GM12878 (cell line): ENCODE results near the gene MISP3.

Experiments
- KDM1A ChIP-seq: fragments of 200-600 bp; sonication (generic); IDR thresholded peaks from 2 replicates; pipeline ENCODE4 v1.6.1; 2016; ENCODE audit warnings: borderline replicate concordance
- POLR2A ChIP-seq: IDR thresholded peaks from 2 replicates; pipeline ENCODE4 v1.6.1; 2011; ENCODE audit warnings: low read depth, mild to moderate bottlenecking, low read length
- SIN3A ChIP-seq: IDR thresholded peaks from 2 replicates; pipeline ENCODE4 v1.6.1; 2012; ENCODE audit warnings: low read depth, low read length, improper control_type of control experiment
- SRF ChIP-seq, 2 experiments: IDR thresholded peaks; 2 replicates each; pipeline ENCODE4 v1.6.1; 2011; ENCODE audit warnings: low read depth in 2 of 2, low read length in 2 of 2, mild to moderate bottlenecking in 1 of 2, moderate library complexity in 1 of 2
- TCF7 ChIP-seq: IDR thresholded peaks from 2 replicates; pipeline ENCODE4 v1.6.1; 2014; ENCODE audit warnings: antibody characterized with exemption, borderline replicate concordance
- TF ChIP-seq, protein P1 (sequence below), 3 experiments: IDR thresholded peaks in 2 of 3; conservative IDR thresholded peaks in 1 of 3; 2 replicates each; pipeline ENCODE4 v1.5.1; 2011; ENCODE audit warnings: low read depth in 3 of 3, low read length in 3 of 3, mild to moderate bottlenecking in 3 of 3, control low read depth in 2 of 3, moderate library complexity in 2 of 3, inconsistent platforms in 1 of 3, mixed read lengths in 1 of 3; ENCODE audit not compliant: control insufficient read depth in 2 of 3, insufficient read depth in 1 of 3; ENCODE audit errors: extremely low read depth in 1 of 3
- TF ChIP-seq, protein P2 (sequence below): fragments of 450-650 bp; formaldehyde crosslinking; IDR thresholded peaks from 2 replicates; pipeline ENCODE4 v1.5.0; 2022; ENCODE audit warnings: mild to moderate bottlenecking, missing genetic modification characterization

DNA sequence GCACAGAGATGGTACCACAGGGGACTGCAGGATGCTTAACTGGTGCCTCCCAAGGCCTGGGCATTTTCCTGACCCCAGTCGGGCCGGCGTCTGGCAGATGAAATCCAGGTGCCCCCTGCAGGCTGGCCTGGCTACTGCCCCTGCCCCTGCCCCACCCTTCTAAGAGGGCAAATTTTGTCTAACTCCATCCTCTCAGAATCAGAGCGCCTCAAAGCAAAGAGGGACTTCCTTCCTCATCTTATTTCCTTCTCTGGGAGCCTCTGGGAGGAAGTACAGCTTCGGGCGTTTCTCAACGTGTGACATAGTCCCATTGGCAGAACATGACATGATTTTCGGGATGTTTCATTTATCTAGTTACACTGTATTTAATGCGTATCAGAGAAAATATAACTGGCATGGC lies 42.3 kb downstream of the MISP3 start:
- TF ChIP-seq TCF7 (no peak), SIN3A (no peak), KDM1A (no peak), SRF (IDR thresholded peaks at IDR 0.05; ENCODE audit: low read depth in 2 of 2, low read length in 2 of 2) (no peak), POLR2A (no peak)
- TF ChIP-seq, protein P1, sequence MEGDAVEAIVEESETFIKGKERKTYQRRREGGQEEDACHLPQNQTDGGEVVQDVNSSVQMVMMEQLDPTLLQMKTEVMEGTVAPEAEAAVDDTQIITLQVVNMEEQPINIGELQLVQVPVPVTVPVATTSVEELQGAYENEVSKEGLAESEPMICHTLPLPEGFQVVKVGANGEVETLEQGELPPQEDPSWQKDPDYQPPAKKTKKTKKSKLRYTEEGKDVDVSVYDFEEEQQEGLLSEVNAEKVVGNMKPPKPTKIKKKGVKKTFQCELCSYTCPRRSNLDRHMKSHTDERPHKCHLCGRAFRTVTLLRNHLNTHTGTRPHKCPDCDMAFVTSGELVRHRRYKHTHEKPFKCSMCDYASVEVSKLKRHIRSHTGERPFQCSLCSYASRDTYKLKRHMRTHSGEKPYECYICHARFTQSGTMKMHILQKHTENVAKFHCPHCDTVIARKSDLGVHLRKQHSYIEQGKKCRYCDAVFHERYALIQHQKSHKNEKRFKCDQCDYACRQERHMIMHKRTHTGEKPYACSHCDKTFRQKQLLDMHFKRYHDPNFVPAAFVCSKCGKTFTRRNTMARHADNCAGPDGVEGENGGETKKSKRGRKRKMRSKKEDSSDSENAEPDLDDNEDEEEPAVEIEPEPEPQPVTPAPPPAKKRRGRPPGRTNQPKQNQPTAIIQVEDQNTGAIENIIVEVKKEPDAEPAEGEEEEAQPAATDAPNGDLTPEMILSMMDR (IDR thresholded peaks at IDR 0.05 in 2 of 3, conservative IDR thresholded peaks at IDR 0.05 in 1 of 3; ENCODE audit: control insufficient read depth in 2 of 3, extremely low read depth in 1 of 3, insufficient read depth in 1 of 3, low read depth in 3 of 3, low read length in 3 of 3): peak; percentile 56 to 81 (median 57)
- TF ChIP-seq, protein P2, sequence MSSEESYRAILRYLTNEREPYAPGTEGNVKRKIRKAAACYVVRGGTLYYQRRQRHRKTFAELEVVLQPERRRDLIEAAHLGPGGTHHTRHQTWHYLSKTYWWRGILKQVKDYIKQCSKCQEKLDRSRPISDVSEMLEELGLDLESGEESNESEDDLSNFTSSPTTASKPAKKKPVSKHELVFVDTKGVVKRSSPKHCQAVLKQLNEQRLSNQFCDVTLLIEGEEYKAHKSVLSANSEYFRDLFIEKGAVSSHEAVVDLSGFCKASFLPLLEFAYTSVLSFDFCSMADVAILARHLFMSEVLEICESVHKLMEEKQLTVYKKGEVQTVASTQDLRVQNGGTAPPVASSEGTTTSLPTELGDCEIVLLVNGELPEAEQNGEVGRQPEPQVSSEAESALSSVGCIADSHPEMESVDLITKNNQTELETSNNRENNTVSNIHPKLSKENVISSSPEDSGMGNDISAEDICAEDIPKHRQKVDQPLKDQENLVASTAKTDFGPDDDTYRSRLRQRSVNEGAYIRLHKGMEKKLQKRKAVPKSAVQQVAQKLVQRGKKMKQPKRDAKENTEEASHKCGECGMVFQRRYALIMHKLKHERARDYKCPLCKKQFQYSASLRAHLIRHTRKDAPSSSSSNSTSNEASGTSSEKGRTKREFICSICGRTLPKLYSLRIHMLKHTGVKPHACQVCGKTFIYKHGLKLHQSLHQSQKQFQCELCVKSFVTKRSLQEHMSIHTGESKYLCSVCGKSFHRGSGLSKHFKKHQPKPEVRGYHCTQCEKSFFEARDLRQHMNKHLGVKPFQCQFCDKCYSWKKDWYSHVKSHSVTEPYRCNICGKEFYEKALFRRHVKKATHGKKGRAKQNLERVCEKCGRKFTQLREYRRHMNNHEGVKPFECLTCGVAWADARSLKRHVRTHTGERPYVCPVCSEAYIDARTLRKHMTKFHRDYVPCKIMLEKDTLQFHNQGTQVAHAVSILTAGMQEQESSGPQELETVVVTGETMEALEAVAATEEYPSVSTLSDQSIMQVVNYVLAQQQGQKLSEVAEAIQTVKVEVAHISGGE (CRISPR knock-in tag): no peak
